Cardiac fibroblast (primary cell): ENCODE measurements around the gene ESYT1.

Source experiments
- DNase-seq, 2 donors: peaks; one replicate each; pipeline versions ENCODE4 v3.0.0 to v3.0.0-alpha.2; 2010; ENCODE audit warnings: low read depth in 2 of 2
- H3K4me3 ChIP-seq, 2 donors: replicated peaks in 1 of 2; 1 replicate in 1 of 2; 2 replicates in 1 of 2; pipeline ENCODE4 v1.5.1; 2011; ENCODE audit warnings: low read depth in 2 of 2, low read length in 2 of 2, mild to moderate bottlenecking in 2 of 2, moderate library complexity in 1 of 2
- TF ChIP-seq, protein P1 (sequence below): IDR thresholded peaks from one replicate; pipeline ENCODE4 v1.5.1; 2011; ENCODE audit warnings: low read depth, mild to moderate bottlenecking, low read length, inconsistent platforms

Gene ESYT1

GRCh38 chr12:56103823-56104108 lies 24.3 kb upstream of the ESYT1 start:
- TF ChIP-seq, protein P1, sequence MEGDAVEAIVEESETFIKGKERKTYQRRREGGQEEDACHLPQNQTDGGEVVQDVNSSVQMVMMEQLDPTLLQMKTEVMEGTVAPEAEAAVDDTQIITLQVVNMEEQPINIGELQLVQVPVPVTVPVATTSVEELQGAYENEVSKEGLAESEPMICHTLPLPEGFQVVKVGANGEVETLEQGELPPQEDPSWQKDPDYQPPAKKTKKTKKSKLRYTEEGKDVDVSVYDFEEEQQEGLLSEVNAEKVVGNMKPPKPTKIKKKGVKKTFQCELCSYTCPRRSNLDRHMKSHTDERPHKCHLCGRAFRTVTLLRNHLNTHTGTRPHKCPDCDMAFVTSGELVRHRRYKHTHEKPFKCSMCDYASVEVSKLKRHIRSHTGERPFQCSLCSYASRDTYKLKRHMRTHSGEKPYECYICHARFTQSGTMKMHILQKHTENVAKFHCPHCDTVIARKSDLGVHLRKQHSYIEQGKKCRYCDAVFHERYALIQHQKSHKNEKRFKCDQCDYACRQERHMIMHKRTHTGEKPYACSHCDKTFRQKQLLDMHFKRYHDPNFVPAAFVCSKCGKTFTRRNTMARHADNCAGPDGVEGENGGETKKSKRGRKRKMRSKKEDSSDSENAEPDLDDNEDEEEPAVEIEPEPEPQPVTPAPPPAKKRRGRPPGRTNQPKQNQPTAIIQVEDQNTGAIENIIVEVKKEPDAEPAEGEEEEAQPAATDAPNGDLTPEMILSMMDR, result no peak
- peak overlapping the region; percentile 93 to 94 for H3K4me3 ChIP-seq
- no peak for DNase-seq

DNA sequence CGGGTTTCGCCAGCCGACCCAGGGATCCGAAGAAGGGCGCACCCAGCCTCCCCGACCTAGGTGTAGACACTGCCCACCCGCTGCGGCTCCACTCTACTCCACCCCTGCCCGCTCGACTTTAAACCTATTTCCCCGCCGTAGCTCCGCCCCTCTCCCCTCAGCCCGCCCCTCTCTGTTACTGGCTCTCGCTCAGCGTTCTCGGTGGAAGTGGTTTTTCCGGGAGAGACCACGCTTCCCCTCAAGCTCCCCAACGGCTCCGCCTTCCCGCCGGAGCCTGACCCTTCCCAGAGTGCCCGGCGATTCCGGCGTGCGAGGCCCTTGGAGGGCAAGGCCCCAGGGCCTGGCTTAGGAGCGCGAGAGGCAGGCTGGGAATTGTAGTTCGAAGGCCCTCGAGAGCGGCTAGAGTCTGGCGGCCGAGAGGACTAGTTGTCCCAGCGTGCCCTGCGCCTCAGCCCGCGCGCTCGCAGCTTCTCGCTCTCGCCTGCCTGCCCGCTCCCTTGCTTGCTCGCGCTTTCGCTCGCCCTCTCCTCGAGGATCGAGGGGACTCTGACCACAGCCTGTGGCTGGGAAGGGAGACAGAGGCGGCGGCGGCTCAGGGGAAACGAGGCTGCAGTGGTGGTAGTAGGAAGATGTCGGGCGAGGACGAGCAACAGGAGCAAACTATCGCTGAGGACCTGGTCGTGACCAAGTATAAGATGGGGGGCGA lies 23.8 kb upstream of the ESYT1 start, which contains the start of gene PA2G4:
PA2G4 (plus strand) TSS at position 451 of the 706 bp plus-strand sequence; CDS start at position 630, 179 bp downstream.
- peak within 1 kb of the TSS; percentile 93 to 94 for H3K4me3 ChIP-seq
- TF ChIP-seq, protein P1, result no peak
- peak; percentile 98 to 99 for DNase-seq

DNA sequence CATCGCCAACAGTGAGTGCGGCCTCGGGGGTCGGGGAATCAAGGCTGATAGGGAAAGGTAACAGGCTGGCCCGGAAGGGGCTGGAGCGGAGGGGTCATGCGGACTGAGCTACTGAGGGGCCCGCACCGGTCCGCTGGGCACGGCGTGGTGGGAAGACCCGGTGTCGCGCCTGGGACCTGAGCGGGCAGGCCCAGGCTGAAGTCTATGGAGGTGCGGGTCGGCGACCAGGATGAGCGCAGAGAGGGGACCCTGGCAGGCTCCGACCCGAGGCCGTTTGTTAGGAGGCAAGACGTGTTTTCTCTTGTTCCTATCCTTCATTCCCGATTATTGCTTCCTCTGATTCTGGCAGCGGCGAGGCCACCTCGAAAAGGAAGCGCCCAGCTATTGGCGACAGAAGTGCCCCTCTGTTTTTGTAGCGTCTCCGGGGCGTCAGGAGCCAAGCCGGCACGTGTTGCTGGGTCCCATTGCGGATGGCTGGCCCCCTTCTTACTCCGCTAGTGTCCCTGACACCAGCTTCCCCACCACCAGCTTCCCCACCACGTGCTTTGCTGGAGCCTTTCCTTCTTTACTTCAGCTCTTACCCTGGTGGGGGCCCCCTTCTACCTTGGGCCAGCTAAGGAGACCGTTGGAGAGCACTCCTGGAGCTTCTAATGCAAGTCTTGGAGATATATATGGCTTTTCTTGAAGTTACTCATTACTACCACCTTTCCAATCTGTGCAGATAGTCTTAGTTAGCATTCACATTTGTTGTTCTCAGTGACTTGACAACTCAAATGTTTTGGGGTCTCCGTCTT lies 23.1 kb upstream of the ESYT1 start:
- peak overlapping the region; percentile 93 to 94 for H3K4me3 ChIP-seq
- TF ChIP-seq, protein P1, result no peak
- DNase-seq, result peak in 1 of 2 donors; percentile 29

DNA sequence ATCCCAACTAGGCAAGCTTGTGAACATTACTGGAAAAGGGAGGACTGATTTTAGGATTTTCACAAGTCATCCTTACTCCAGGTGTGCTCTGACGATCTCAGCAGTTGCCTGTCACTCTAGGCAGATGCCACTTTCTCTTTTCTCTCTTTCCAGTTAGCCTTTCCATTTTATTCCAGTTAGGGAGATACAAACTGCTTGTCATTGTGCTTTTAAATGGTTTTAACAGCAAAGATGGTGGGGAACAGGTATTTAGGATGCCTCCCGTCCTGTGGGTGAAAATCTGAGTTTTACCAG lies 22.5 kb upstream of the ESYT1 start:
- no peak for DNase-seq
- peak overlapping the region; percentile 93 to 94 for H3K4me3 ChIP-seq
- TF ChIP-seq, protein P1, result no peak

DNA sequence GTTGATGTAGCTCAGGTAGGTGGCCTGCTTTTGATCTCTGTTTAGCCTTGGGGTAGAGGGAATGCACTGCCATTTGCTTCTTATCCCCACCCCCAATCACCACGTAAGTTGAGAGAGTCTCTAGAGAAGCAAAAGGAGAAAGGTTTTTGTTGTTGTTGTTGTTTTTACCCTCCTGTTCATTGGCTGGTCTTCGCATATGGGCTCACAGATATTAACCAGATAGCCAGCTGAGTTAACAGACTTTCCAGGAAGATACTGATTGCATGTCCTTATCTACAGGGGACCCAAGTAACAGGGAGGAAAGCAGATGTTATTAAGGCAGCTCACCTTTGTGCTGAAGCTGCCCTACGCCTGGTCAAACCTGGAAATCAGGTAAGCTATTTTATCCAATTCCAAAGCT lies 20.8 kb upstream of the ESYT1 start:
- TF ChIP-seq, protein P1, result no peak
- H3K4me3 ChIP-seq, result no peak overlapping the region
- DNase-seq, result no peak

- no peak overlapping the region for H3K4me3 ChIP-seq
- no peak for DNase-seq
- TF ChIP-seq, protein P1, result no peak
Measured at GRCh38 chr12:56110571-56110970, 17.5 kb upstream of the ESYT1 start.

- DNase-seq, result no peak
- TF ChIP-seq, protein P1, result no peak
Measured at GRCh38 chr12:56114084-56114483, 14.0 kb upstream of the ESYT1 start.

More at GRCh38 chr12:56114084-56114483, 14.0 kb upstream of the ESYT1 start:
- H3K4me3 ChIP-seq, result no peak overlapping the region
